GM23248 (cell line): Measurements from ENCODE around the gene RAB14. TPM values are rescaled to one million over a fixed set of nuclear protein-coding genes. Genes with fewer than 3 reads are reported as not detected.

Source experiments
- DNase-seq: peaks from one replicate; pipeline ENCODE4 v3.0.0-alpha.2; 2015
- H2AFZ ChIP-seq: fragments of 200-600 bp; sonication (generic); 2 replicates; pipeline ENCODE4 v1.6.1; 2016; ENCODE audit warnings: antibody characterized with exemption
- H3F3A ChIP-seq: fragments of 200-600 bp; sonication (generic); 2 replicates; pipeline ENCODE4 v1.6.1; 2016; ENCODE audit warnings: mild to moderate bottlenecking, antibody characterized with exemption, mixed run types; ENCODE audit not compliant: insufficient read depth
- H3K27ac ChIP-seq: fragments of 200-600 bp; sonication (generic); 2 replicates; pipeline ENCODE4 v1.5.1; 2016; ENCODE audit warnings: mild to moderate bottlenecking
- H3K27me3 ChIP-seq: fragments of 200-600 bp; sonication (generic); replicated peaks from 2 replicates; pipeline ENCODE4 v1.6.1; 2016; ENCODE audit warnings: mild to moderate bottlenecking; ENCODE audit not compliant: insufficient read depth
- H3K36me3 ChIP-seq: fragments of 200-600 bp; sonication (generic); 2 replicates; pipeline ENCODE4 v1.6.1; 2016; ENCODE audit warnings: low read depth, mild to moderate bottlenecking
- H3K4me1 ChIP-seq: fragments of 200-600 bp; sonication (generic); 2 replicates; pipeline ENCODE4 v1.6.1; 2016; ENCODE audit warnings: mild to moderate bottlenecking; ENCODE audit not compliant: insufficient read depth
- H3K4me2 ChIP-seq: fragments of 200-600 bp; sonication (generic); one replicate; pipeline ENCODE4 v1.6.1; 2016; ENCODE audit warnings: mild to moderate bottlenecking; ENCODE audit not compliant: unreplicated experiment
- H3K4me3 ChIP-seq: fragments of 200-600 bp; sonication (generic); 2 replicates; pipeline ENCODE4 v1.5.1; 2016; ENCODE audit warnings: mild to moderate bottlenecking
- H3K79me2 ChIP-seq: fragments of 200-600 bp; sonication (generic); 2 replicates; pipeline ENCODE4 v1.6.1; 2016; ENCODE audit warnings: mild to moderate bottlenecking; ENCODE audit not compliant: insufficient read depth
- H3K9ac ChIP-seq: fragments of 200-600 bp; sonication (generic); 2 replicates; pipeline ENCODE4 v1.6.1; 2016; ENCODE audit warnings: mild to moderate bottlenecking
- H3K9me2 ChIP-seq: fragments of 200-600 bp; sonication (generic); 2 replicates; pipeline ENCODE4 v1.6.1; 2016; ENCODE audit warnings: mixed run types, mild to moderate bottlenecking, moderate library complexity; ENCODE audit not compliant: insufficient read depth
- H3K9me3 ChIP-seq: fragments of 200-600 bp; sonication (generic); one replicate; pipeline ENCODE4 v1.6.1; 2017; ENCODE audit warnings: low read depth
- H4K20me1 ChIP-seq: fragments of 200-600 bp; sonication (generic); 2 replicates; pipeline ENCODE4 v1.6.0; 2016; ENCODE audit not compliant: insufficient read depth
- EZH2 ChIP-seq: fragments of 200-600 bp; sonication (generic); IDR thresholded peaks from 2 replicates; pipeline ENCODE4 v1.6.1; 2018; ENCODE audit warnings: antibody characterized with exemption, mild to moderate bottlenecking; ENCODE audit not compliant: insufficient read depth, poor library complexity, severe bottlenecking
- EZH2phosphoT487 ChIP-seq: fragments of 200-600 bp; sonication (generic); IDR thresholded peaks from 2 replicates; pipeline ENCODE4 v1.6.1; 2018; ENCODE audit warnings: antibody characterized with exemption, moderate library complexity, mild to moderate bottlenecking, low read depth; ENCODE audit not compliant: insufficient read depth
- WGBS, 2 experiments: methylation state at CpG; one replicate each; pipeline ENCODE4 v1.1.6; 2015 to 2017; ENCODE audit warnings: low lambda C conversion rate in 2 of 2, low coverage in 1 of 2; ENCODE audit errors: missing lambda C conversion rate in 2 of 2; 5-methylcytosine and 5-hydroxymethylcytosine counted together
- in situ Hi-C: fragments of 300-500 bp; cut with MboI; formaldehyde crosslinking; loops from 2 replicates; pipeline ENCODE4 v1.15.0; 2020
- polyA plus RNA-seq: library from polyadenylated mRNA; unstranded; fragments of >200 nt; fragmentation: Nextera tagmentation; extraction: Ambion mirVana; gene quantifications from 2 replicates; pipeline ENCODE4 v1.2.1, GENCODE V29; 2016
- total RNA-seq: library from RNA; depleted of rRNA; stranded (reverse); fragments of >200 nt; shearing (Covaris generic); gene quantifications from 2 replicates; pipeline ENCODE4 v1.2.3, GENCODE V29; 2014

The RAB14 gene
- total and polyA plus RNA-seq, 2 experiments from 2014 or later: 25.8 to 75.9 TPM

DNA sequence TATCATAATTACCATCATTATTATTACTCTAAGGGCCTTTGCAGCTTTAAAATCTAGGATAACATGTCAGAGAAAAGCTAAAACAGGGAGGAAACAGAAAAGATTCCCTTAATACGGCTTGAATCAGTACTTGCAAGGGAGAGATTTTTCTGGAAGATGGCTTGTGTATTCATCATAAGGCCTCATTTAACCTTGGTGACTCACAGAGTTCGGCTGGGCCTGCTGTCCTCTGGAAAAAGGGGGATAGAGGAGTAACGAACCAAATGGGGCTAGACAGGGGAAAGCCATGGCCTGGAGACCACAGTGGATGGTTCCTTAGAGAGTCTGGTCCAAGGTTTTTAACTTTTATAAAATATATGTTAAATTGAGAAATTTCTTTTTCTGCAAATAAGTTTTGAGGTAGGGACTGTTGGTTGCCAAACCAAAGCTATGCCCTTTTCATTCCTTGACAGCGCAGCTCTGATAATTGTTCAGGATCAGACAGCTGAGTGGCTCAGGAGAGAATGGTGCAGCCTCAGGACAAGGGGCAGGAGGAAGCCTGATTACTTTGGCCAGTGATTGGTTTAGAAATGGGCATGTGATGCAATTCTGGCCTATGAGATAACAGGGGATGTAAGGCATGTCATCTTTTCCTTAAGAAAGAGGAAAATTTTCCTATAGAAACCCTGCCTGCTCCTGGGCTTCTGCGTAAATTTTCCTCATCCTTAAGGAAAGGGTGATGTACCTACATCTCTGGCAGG is 40.7 kb upstream of the RAB14 start:
- DNase-seq: peak; percentile 90
- peak overlapping the region; percentile 65 for H2AFZ ChIP-seq
- peak overlapping the region; percentile 67 for H3K4me2 ChIP-seq

DNA sequence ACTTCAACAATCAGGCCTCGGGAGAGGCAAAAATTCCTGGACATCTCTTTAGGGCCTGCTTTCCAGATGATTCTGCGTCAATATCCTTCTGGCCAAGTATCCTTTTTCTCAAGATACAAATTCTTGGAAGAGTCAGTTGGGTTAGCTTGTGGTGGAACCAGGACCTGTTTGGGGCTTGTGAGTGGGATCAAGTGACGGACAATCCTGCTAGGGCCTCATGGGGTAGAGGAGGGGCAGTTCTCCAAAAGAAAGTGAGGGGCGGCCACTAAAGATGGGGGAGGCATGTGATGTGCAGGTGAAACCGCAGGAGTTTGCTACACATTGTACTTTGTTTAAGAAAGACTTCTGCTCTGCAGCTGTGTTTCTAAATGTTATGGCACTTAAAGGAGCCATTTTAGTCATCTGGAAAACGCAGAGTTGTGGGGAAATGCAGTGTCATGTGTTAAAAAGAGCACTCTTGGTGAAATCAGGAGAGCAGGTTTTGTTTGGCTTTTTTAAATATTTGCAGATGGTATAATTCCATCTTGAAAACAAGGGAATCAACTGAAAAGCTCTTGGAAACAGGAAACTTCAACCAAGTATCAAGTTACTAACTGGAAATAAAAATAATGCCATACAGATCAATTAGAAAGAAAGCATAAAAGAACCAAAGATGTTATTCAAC is 38.9 kb upstream of the RAB14 start:
- Histone ChIP-seq H3F3A (peaks cover 23% of the 10 kb centered on the region), H3K27me3 (no peaks in the 10 kb centered on the region), H3K9me2 (no peaks in the 10 kb centered on the region), H2AFZ (peak overlapping the region; percentile 65; the same call in 1 of the 2 replicates), H3K4me1 (peaks cover 41% of the 10 kb centered on the region), H3K9me3 (no peaks in the 10 kb centered on the region), H3K9ac (no peak overlapping the region), H3K4me2 (no peak overlapping the region), H3K4me3 (no peak overlapping the region), H4K20me1 (no peaks in the 10 kb centered on the region), H3K36me3 (no peaks in the 10 kb centered on the region), H3K79me2 (no peaks in the 10 kb centered on the region), H3K27ac (peak overlapping the region; percentile 16)
- in situ Hi-C loops: no loop called here
- WGBS, 2 experiments: 44 to 47% methylated on average over 6 of the region's 6 CpGs
- no peak for TF ChIP-seq EZH2phosphoT487
- TF ChIP-seq EZH2: no peak
- peak; percentile 26 for DNase-seq

More for the DNA sequence above, 40.7 kb upstream of the RAB14 start:
- Histone ChIP-seq H4K20me1 (no peaks in the 10 kb centered on the region), H3K36me3 (no peaks in the 10 kb centered on the region), H3K27ac (peak overlapping the region; percentile 86), H3K79me2 (no peaks in the 10 kb centered on the region), H3K27me3 (no peaks in the 10 kb centered on the region), H3K9ac (peak overlapping the region; percentile 46), H3F3A (peaks cover 37% of the 10 kb centered on the region), H3K9me2 (no peaks in the 10 kb centered on the region), H3K4me3 (no peak overlapping the region), H3K9me3 (no peaks in the 10 kb centered on the region), H3K4me1 (peaks cover 53% of the 10 kb centered on the region)
- in situ Hi-C loops: no loop called here
- WGBS, 2 experiments: 28 to 33% methylated on average over 5 of the region's 5 CpGs
- no peak for TF ChIP-seq EZH2
- no peak for TF ChIP-seq EZH2phosphoT487

DNA sequence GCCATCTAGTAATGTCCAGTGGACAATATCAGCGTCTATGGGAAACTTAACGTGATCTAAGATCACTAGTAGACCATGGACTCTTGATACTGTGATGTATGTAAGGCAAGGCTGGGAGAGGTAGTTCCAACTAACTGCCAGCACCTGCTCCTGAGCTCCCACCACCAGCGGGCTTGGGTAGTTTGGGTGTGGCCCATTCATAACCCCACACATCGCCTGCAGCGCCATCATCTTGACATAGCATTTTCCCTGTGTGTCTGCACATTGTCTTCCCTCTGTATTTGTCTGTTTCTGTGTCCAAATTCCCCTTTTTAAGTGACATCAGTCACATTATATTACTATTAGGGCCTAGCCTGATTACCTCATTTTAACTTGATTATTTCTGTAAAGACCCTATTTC is 38.2 kb upstream of the RAB14 start:
- in situ Hi-C loops: no loop called here

DNA sequence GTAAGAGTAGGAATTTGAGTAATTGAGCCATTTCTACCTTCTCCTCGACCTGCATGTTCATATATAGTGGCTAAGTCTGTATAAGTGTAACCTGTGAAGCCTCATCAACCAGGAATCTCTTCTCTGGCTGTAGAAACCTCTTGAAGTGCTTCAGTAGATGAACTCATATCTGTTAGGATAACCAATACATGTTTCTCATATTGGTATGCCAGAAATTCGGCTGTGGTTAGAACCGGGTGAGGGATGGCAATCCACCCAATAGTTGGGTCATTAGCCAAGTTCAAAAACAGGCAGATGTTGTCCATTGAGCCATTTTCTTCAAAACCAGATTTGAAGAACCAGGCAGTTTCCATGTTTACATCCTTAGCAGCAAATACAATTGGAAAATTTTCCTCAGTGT is 37.4 kb upstream of the RAB14 start:
- Histone ChIP-seq H3K4me3 (no peak overlapping the region), H2AFZ (no peak overlapping the region), H3F3A (peaks cover 23% of the 10 kb centered on the region), H4K20me1 (no peaks in the 10 kb centered on the region), H3K4me2 (peak overlapping the region; percentile 38), H3K4me1 (peaks cover 48% of the 10 kb centered on the region), H3K27ac (no peak overlapping the region), H3K36me3 (no peaks in the 10 kb centered on the region), H3K9ac (no peak overlapping the region), H3K9me2 (no peaks in the 10 kb centered on the region), H3K9me3 (no peaks in the 10 kb centered on the region), H3K79me2 (no peaks in the 10 kb centered on the region), H3K27me3 (no peaks in the 10 kb centered on the region)
- in situ Hi-C loops: no loop called here
- peak; percentile 36 for DNase-seq
- TF ChIP-seq EZH2 (no peak), EZH2phosphoT487 (no peak)
- WGBS, 2 experiments: 34 to 39% methylated on average over 3 of the region's 3 CpGs

More for the DNA sequence above, 38.2 kb upstream of the RAB14 start:
- H3F3A ChIP-seq: peaks cover 23% of the 10 kb centered on the region
- DNase-seq: no peak
- no peaks in the 10 kb centered on the region for H3K79me2 ChIP-seq
- no peak overlapping the region for H3K4me3 ChIP-seq
- H2AFZ ChIP-seq: no peak overlapping the region
- H3K9me2 ChIP-seq: no peaks in the 10 kb centered on the region
- TF ChIP-seq EZH2: no peak
- TF ChIP-seq EZH2phosphoT487: no peak
- H3K27ac ChIP-seq: no peak overlapping the region
- H3K9me3 ChIP-seq: no peaks in the 10 kb centered on the region
- H3K27me3 ChIP-seq: no peaks in the 10 kb centered on the region
- no peak overlapping the region for H3K9ac ChIP-seq
- H4K20me1 ChIP-seq: no peaks in the 10 kb centered on the region
- H3K36me3 ChIP-seq: no peaks in the 10 kb centered on the region
- H3K4me1 ChIP-seq: peaks cover 41% of the 10 kb centered on the region
- H3K4me2 ChIP-seq: no peak overlapping the region
- WGBS, 2 experiments: 90 to 92% methylated on average over 5 of the region's 5 CpGs
